AG10803 (cell line): ENCODE data around the gene ADCY5.

Experiments used
- DNase-seq: peaks from one replicate; pipeline ENCODE4 v3.0.0; 2010; ENCODE audit warnings: low read depth
- H3K4me3 ChIP-seq: 2 replicates; pipeline ENCODE4 v1.5.1; 2011; ENCODE audit warnings: mild to moderate bottlenecking, low read length, control low read depth
- TF ChIP-seq, protein P1 (sequence below): conservative IDR thresholded peaks from 2 replicates; pipeline ENCODE4 v1.5.1; 2011; ENCODE audit warnings: mild to moderate bottlenecking, low read length, control low read depth, inconsistent platforms

ADCY5 gene

GRCh38 chr3:123343296-123344174 lies 105.4 kb downstream of the ADCY5 start:
- no peak overlapping the region for H3K4me3 ChIP-seq
- DNase-seq = no peak
- TF ChIP-seq, protein P1, sequence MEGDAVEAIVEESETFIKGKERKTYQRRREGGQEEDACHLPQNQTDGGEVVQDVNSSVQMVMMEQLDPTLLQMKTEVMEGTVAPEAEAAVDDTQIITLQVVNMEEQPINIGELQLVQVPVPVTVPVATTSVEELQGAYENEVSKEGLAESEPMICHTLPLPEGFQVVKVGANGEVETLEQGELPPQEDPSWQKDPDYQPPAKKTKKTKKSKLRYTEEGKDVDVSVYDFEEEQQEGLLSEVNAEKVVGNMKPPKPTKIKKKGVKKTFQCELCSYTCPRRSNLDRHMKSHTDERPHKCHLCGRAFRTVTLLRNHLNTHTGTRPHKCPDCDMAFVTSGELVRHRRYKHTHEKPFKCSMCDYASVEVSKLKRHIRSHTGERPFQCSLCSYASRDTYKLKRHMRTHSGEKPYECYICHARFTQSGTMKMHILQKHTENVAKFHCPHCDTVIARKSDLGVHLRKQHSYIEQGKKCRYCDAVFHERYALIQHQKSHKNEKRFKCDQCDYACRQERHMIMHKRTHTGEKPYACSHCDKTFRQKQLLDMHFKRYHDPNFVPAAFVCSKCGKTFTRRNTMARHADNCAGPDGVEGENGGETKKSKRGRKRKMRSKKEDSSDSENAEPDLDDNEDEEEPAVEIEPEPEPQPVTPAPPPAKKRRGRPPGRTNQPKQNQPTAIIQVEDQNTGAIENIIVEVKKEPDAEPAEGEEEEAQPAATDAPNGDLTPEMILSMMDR = no peak

DNA sequence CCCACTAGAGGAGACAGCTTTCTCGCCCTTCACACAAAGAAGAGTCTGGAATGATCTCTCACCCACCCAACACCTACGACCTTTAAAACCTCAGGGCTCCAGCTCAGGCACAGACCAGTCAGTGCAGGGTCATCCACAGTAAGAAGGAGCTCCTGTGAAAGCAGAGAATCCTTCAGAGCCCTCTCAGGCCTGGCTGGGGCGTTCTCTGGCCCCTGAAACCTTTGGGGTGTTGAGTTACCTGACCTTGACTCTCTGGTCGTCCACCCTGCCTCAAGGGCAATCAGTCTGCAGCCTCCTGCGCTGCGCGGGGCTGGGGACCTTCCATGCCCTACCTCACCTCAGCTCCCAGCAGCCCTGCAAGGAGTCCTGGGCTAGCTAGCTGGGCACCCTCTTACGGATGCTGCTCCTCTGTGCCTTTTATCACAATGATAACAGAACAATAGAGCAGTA lies 106.2 kb downstream of the ADCY5 start:
- no peak for DNase-seq
- no peak overlapping the region for H3K4me3 ChIP-seq
- TF ChIP-seq, protein P1 = no peak

DNA sequence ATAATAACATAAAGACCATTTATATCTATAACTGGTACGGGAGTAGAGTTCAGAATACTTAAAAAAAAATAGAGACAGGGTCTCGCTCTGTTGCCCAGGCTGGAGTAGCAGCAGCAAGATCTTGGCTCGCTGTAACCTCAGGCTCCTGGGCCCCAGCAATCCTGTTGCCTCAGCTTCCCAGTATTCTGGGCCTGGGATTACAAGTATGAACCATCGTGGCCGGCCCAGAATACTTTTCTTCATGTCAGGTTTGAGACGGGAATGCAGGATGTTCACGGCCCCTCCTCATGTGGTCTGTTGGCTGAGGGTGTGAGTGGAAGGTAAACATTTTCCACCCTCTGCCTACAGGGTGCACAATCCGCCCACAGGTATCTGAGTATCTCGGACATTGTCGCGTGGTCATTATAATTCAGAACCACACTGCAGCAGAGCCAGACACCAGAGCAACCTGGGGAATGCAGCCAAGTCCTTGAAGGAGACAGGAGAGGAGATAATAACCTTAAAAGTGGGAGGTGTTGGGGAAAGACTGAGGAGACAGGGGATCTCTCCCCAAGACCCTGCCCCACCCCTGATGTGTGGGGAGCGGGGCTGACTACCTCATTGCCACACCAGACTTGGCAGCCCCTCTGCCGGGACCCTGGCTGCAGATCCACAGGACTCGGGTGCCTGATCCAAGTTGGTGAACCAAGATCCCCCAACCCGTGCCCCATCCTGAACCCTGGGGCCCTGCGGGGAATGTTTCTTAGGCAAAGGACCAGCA lies 106.8 kb downstream of the ADCY5 start:
- DNase-seq = no peak
- no peak overlapping the region for H3K4me3 ChIP-seq
- TF ChIP-seq, protein P1 = no peak

DNA sequence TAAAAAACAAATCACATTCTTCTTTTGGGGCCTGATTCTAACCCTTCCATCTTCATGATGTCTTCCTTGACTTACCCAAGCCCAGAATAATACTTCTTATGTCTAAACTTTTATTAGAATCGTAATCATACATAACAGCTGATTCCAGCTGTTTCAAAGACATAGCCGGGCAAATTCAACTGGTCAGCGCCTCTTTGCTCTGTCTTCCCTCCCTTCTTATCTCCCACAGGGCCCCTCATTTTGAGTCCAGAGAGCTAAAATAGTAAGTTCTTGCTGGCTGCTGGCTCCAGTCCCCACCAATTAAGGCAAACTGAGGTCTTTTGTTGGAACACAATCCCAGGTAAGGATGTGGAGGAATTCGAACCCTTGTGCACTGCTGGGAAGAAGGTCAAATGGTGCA lies 108.6 kb downstream of the ADCY5 start:
- no peak overlapping the region for H3K4me3 ChIP-seq
- no peak for DNase-seq
- TF ChIP-seq, protein P1 = no peak

DNA sequence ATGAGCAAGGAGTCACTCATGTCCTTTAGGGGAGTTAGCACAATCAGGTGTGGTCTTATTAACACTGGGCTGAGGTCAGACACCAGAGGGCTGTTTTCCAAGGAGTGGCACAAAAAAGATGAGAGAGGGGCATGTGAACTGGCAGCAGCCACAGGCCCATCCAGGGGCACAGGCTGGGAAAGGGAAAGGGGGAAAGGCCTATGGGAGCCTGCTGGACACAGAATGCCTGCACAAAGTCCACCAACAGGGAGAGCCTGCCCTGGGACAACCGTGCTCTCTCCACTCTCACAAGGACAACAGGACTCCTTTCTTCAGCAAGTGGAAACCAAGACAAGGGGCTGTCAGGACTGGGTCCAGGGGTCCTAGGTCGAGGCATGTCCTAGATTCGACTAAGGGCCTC lies 109.6 kb downstream of the ADCY5 start:
- H3K4me3 ChIP-seq = no peak overlapping the region
- TF ChIP-seq, protein P1 = no peak
- DNase-seq = no peak

- TF ChIP-seq, protein P1 = no peak
- H3K4me3 ChIP-seq = no peak overlapping the region
- no peak for DNase-seq
Measured at GRCh38 chr3:123338620-123339061, 110.2 kb downstream of the ADCY5 start.
